Activated CD8-positive, alpha-beta memory T cell treated with anti-CD3 and anti-CD28 coated beads, Interleukin-2, amount 50 U/mL, for 1 hour (primary cell): ENCODE measurements around the gene ZNF281.

Experiments
- DNase-seq: peaks from one replicate; pipeline ENCODE4 v3.0.0-alpha.2; 2020; ENCODE audit errors: extremely low read depth

The ZNF281 gene

GRCh38 chr1:200386416-200386815 lies 23.4 kb downstream of the ZNF281 start:
- no peak for DNase-seq

- DNase-seq = no peak
Observed at GRCh38 chr1:200384818-200385390, 24.9 kb downstream of the ZNF281 start.

- DNase-seq = no peak
Observed at GRCh38 chr1:200381256-200381984, 28.4 kb downstream of the ZNF281 start.

- no peak for DNase-seq
Observed at GRCh38 chr1:200380589-200381021, 29.2 kb downstream of the ZNF281 start.

GRCh38 chr1:200379940-200380588 lies 29.8 kb downstream of the ZNF281 start:
- DNase-seq = no peak

- DNase-seq = no peak
Observed at GRCh38 chr1:200379432-200379757, 30.4 kb downstream of the ZNF281 start.

- no peak for DNase-seq
Observed at GRCh38 chr1:200378096-200378495, 31.7 kb downstream of the ZNF281 start.

GRCh38 chr1:200376528-200376927 lies 33.3 kb downstream of the ZNF281 start:
- DNase-seq = no peak

GRCh38 chr1:200374569-200375295 lies 35.1 kb downstream of the ZNF281 start:
- no peak for DNase-seq

- DNase-seq = no peak
Observed at GRCh38 chr1:200373811-200374231, 36.0 kb downstream of the ZNF281 start.

GRCh38 chr1:200372885-200373181 lies 37.0 kb downstream of the ZNF281 start:
- no peak for DNase-seq

- no peak for DNase-seq
Observed at GRCh38 chr1:200372095-200372884, 37.5 kb downstream of the ZNF281 start.

GRCh38 chr1:200369706-200370105 lies 40.1 kb downstream of the ZNF281 start:
- DNase-seq = no peak

GRCh38 chr1:200369131-200369530 lies 40.7 kb downstream of the ZNF281 start:
- no peak for DNase-seq

- no peak for DNase-seq
Observed at GRCh38 chr1:200368556-200368955, 41.3 kb downstream of the ZNF281 start.

- no peak for DNase-seq
Observed at GRCh38 chr1:200367841-200368534, 41.8 kb downstream of the ZNF281 start.

- DNase-seq = no peak
Observed at GRCh38 chr1:200366577-200367253, 43.1 kb downstream of the ZNF281 start.

GRCh38 chr1:200365897-200366426 lies 43.9 kb downstream of the ZNF281 start:
- DNase-seq = no peak

GRCh38 chr1:200364831-200365230 lies 45.0 kb downstream of the ZNF281 start:
- DNase-seq = no peak

GRCh38 chr1:200364091-200364759 lies 45.6 kb downstream of the ZNF281 start:
- DNase-seq = no peak
